ENCODE results near the gene KY. TPM values are rescaled to one million over a fixed set of nuclear protein-coding genes. Genes with fewer than 3 reads are reported as not detected.
A peak's percentile ranks its signal among the peaks of the same experiment; 100 is the strongest.

KY gene
- total RNA-seq, 1 donor from 2014 or later: 0.24 TPM

GRCh38 chr3:134667406-134667805 lies 16.6 kb upstream of the KY start:
- no peak for DNase-seq
- Histone ChIP-seq H3K36me3 (no peaks in the 10 kb centered on the region), H3K27me3 (ENCODE audit: low read depth) (no peaks in the 10 kb centered on the region), H3K9me3 (no peaks in the 10 kb centered on the region), H3K4me3 (no peak overlapping the region), H3K4me1 (no peaks in the 10 kb centered on the region), H3K27ac (no peak overlapping the region)
- intact Hi-C loops (cut with DNase I): no loop called here
- ATAC-seq: no peak
- no peak for TF ChIP-seq CTCF (IDR thresholded peaks at IDR 0.05)

- Histone ChIP-seq H3K27me3 (ENCODE audit: low read depth) (no peaks in the 10 kb centered on the region), H3K36me3 (no peaks in the 10 kb centered on the region), H3K4me1 (no peaks in the 10 kb centered on the region), H3K4me3 (no peak overlapping the region), H3K9me3 (no peaks in the 10 kb centered on the region), H3K27ac (no peak overlapping the region)
- DNase-seq (no peak), ATAC-seq (no peak)
- TF ChIP-seq CTCF (IDR thresholded peaks at IDR 0.05): no peak
- intact Hi-C loops (cut with DNase I): no loop called here
Measured at GRCh38 chr3:134666885-134667284, 16.1 kb upstream of the KY start.

- intact Hi-C loops (cut with DNase I): no loop called here
- Histone ChIP-seq H3K36me3 (no peaks in the 10 kb centered on the region), H3K27ac (no peak overlapping the region), H3K4me1 (no peaks in the 10 kb centered on the region), H3K9me3 (no peaks in the 10 kb centered on the region), H3K4me3 (no peak overlapping the region), H3K27me3 (ENCODE audit: low read depth) (no peaks in the 10 kb centered on the region)
- peak in 1 of 2 donors; percentile 8 for ATAC-seq
- TF ChIP-seq CTCF (IDR thresholded peaks at IDR 0.05): no peak
- DNase-seq: no peak
Measured at GRCh38 chr3:134666466-134666865, 15.6 kb upstream of the KY start.

GRCh38 chr3:134666052-134666451 lies 15.2 kb upstream of the KY start:
- no peak for ATAC-seq
- Histone ChIP-seq H3K4me1 (no peaks in the 10 kb centered on the region), H3K27me3 (ENCODE audit: low read depth) (no peaks in the 10 kb centered on the region), H3K4me3 (no peak overlapping the region), H3K9me3 (no peaks in the 10 kb centered on the region), H3K27ac (no peak overlapping the region), H3K36me3 (no peaks in the 10 kb centered on the region)
- TF ChIP-seq CTCF (IDR thresholded peaks at IDR 0.05): no peak
- no peak for DNase-seq
- intact Hi-C loops (cut with DNase I): no loop called here

- Histone ChIP-seq H3K27me3 (ENCODE audit: low read depth) (no peaks in the 10 kb centered on the region), H3K9me3 (no peaks in the 10 kb centered on the region), H3K27ac (no peak overlapping the region), H3K36me3 (no peaks in the 10 kb centered on the region), H3K4me3 (no peak overlapping the region), H3K4me1 (no peaks in the 10 kb centered on the region)
- TF ChIP-seq CTCF (IDR thresholded peaks at IDR 0.05): no peak
- intact Hi-C loops (cut with DNase I): no loop called here
- DNase-seq (no peak), ATAC-seq (peak in 1 of 2 donors; percentile 11)
Measured at GRCh38 chr3:134665243-134665642, 14.4 kb upstream of the KY start.

Measured in lower lobe of right lung (tissue), 2 donors.